Activated CD8-positive, alpha-beta T cell treated with anti-CD3 and anti-CD28 coated beads for 36 hours (primary cell): ENCODE data around the gene PMS2. TPM values are rescaled to one million over a fixed set of nuclear protein-coding genes. Genes with fewer than 3 reads are reported as not detected.
"Not testable (repeated sequence)": the region's sequence is repeated elsewhere in the genome, so short reads cannot be mapped to it uniquely, and the experiment has no call there.

Source experiments
- ATAC-seq: fragments of 200-7000 bp; cut with Tn5 transposase; one replicate; pipeline ENCODE4 v1.10.0; 2021; ENCODE audit warnings: mild to moderate bottlenecking, moderate library complexity
- CTCF ChIA-PET: fragments of 350-600 bp; sonication (Branson Sonifier 250); formaldehyde crosslinking; loops from one replicate; lab custom pipeline; 2021; ENCODE audit warnings: antibody characterized with exemption; lab: Charles Lee
- POLR2A ChIA-PET: fragments of 350-600 bp; sonication (Branson Sonifier 250); formaldehyde crosslinking; loops from one replicate; lab custom pipeline; 2021; ENCODE audit warnings: antibody characterized with exemption; lab: Charles Lee
- DNase-seq: peaks from one replicate; pipeline ENCODE4 v3.0.0-alpha.2; 2020
- H3K27ac Mint-ChIP-seq: one replicate; pipeline ENCODE4 v1.8.0; 2021; ENCODE audit warnings: mild to moderate bottlenecking, mixed read lengths
- H3K27me3 Mint-ChIP-seq: one replicate; pipeline ENCODE4 v1.8.0; 2021; ENCODE audit warnings: mixed read lengths
- H3K36me3 Mint-ChIP-seq: one replicate; pipeline ENCODE4 v1.8.0; 2021; ENCODE audit warnings: low read depth, mixed read lengths
- H3K4me1 Mint-ChIP-seq: one replicate; pipeline ENCODE4 v1.8.0; 2021; ENCODE audit warnings: low read depth, mixed read lengths
- H3K4me3 Mint-ChIP-seq: one replicate; pipeline ENCODE4 v1.8.0; 2021; ENCODE audit warnings: mild to moderate bottlenecking, moderate library complexity, mixed read lengths
- H3K9me3 Mint-ChIP-seq: one replicate; pipeline ENCODE4 v1.8.0; 2021; ENCODE audit warnings: mixed read lengths
- intact Hi-C: fragments of 100-400 bp; cut with micrococcal nuclease; formaldehyde crosslinking; loops from one replicate; pipeline ENCODE4 v1.10.0; 2022
- total RNA-seq, 2 experiments: library from RNA; stranded (reverse); gene quantifications; one replicate each; pipeline ENCODE4 v1.2.3, GENCODE V29; 2021

PMS2 gene
- total RNA-seq, 2 experiments from 2014 or later, result 20.5 to 22.8 TPM

- H3K9me3 Mint-ChIP-seq, POLR2A ChIA-PET, intact Hi-C loops, H3K4me1 Mint-ChIP-seq, H3K4me3 Mint-ChIP-seq, ATAC-seq, H3K36me3 Mint-ChIP-seq, DNase-seq, H3K27ac Mint-ChIP-seq, H3K27me3 Mint-ChIP-seq, CTCF ChIA-PET: not testable (repeated sequence)
Observed at GRCh38 chr7:5931905-5932644, 76.8 kb downstream of the PMS2 start.

GRCh38 chr7:5931250-5931649 is 77.6 kb downstream of the PMS2 start:
- H3K4me3 Mint-ChIP-seq, H3K36me3 Mint-ChIP-seq, CTCF ChIA-PET, H3K9me3 Mint-ChIP-seq, H3K27ac Mint-ChIP-seq, intact Hi-C loops, H3K4me1 Mint-ChIP-seq, ATAC-seq, H3K27me3 Mint-ChIP-seq, DNase-seq, POLR2A ChIA-PET: not testable (repeated sequence)

GRCh38 chr7:5930290-5930689 is 78.6 kb downstream of the PMS2 start:
- H3K4me3 Mint-ChIP-seq, H3K4me1 Mint-ChIP-seq, intact Hi-C loops, DNase-seq, H3K27ac Mint-ChIP-seq, ATAC-seq, CTCF ChIA-PET, H3K9me3 Mint-ChIP-seq, POLR2A ChIA-PET, H3K36me3 Mint-ChIP-seq, H3K27me3 Mint-ChIP-seq: not testable (repeated sequence)

GRCh38 chr7:5926263-5926870 is 82.5 kb downstream of the PMS2 start:
- CTCF ChIA-PET, H3K4me3 Mint-ChIP-seq: not testable (repeated sequence)

GRCh38 chr7:5924630-5925029 is 84.2 kb downstream of the PMS2 start:
- H3K9me3 Mint-ChIP-seq, H3K27ac Mint-ChIP-seq, ATAC-seq, DNase-seq, H3K4me3 Mint-ChIP-seq, intact Hi-C loops, CTCF ChIA-PET, H3K36me3 Mint-ChIP-seq, POLR2A ChIA-PET, H3K27me3 Mint-ChIP-seq, H3K4me1 Mint-ChIP-seq: not testable (repeated sequence)

More at GRCh38 chr7:5926263-5926870, 82.5 kb downstream of the PMS2 start:
- H3K9me3 Mint-ChIP-seq, H3K36me3 Mint-ChIP-seq, intact Hi-C loops, POLR2A ChIA-PET, H3K27ac Mint-ChIP-seq, H3K27me3 Mint-ChIP-seq, H3K4me1 Mint-ChIP-seq, DNase-seq, ATAC-seq: not testable (repeated sequence)

- H3K36me3 Mint-ChIP-seq, H3K9me3 Mint-ChIP-seq, H3K27ac Mint-ChIP-seq, intact Hi-C loops, CTCF ChIA-PET, POLR2A ChIA-PET, ATAC-seq, DNase-seq, H3K4me3 Mint-ChIP-seq, H3K27me3 Mint-ChIP-seq, H3K4me1 Mint-ChIP-seq: not testable (repeated sequence)
Observed at GRCh38 chr7:5924180-5924579, 84.7 kb downstream of the PMS2 start.

Other genes starting within 250 kb of the PMS2 start
- 10 to 100 TPM; 46.2 to 48.0 TPM for gene RNF216, start 227.4 kb downstream of the PMS2 start, total RNA-seq
- gene OCM, start 128.3 kb downstream of the PMS2 start, total RNA-seq, result not detected
- gene CCZ1, start 110.3 kb downstream of the PMS2 start, total RNA-seq, result 100 to 1,000 TPM; 102 to 107 TPM
- gene RSPH10B, start 38.4 kb downstream of the PMS2 start, total RNA-seq, result under 1 TPM in 1 of 2 experiments, not detected in 1; 0.59 TPM
- gene AIMP2, start 223 bp upstream of the PMS2 start, total RNA-seq, result 10 to 100 TPM; 50.6 to 54.7 TPM
- gene ANKRD61, start 22.3 kb upstream of the PMS2 start, total RNA-seq, result under 1 TPM in 1 of 2 experiments, not detected in 1; 0.27 TPM
- gene EIF2AK1, start 50.1 kb upstream of the PMS2 start, total RNA-seq, result 100 to 1,000 TPM; 110 to 115 TPM
- gene USP42, start 95.9 kb upstream of the PMS2 start, total RNA-seq, result 10 to 100 TPM in 1 of 2 experiments, 1 to 10 TPM in 1; 9.7 to 10.4 TPM